Frontal cortex (tissue), 4 donors: ENCODE measurements around the gene OR2S2. TPM values are rescaled to one million over a fixed set of nuclear protein-coding genes. Genes with fewer than 3 reads are reported as not detected.
A peak's percentile ranks its signal among the peaks of the same experiment; 100 is the strongest.
"Not testable (repeated sequence)": the region's sequence is repeated elsewhere in the genome, so short reads cannot be mapped to it uniquely, and the experiment has no call there.

Experiments
- DNase-seq, 2 donors: peaks; one replicate each; pipeline ENCODE4 v3.0.0; 2012; ENCODE audit warnings: low spot score in 2 of 2
- FAIRE-seq: peaks from 2 replicates; lab custom pipeline; 2012; peaks lifted over from hg19 to GRCh38; lab: Jason Lieb, UNC
- total RNA-seq: library from RNA; depleted of rRNA; stranded (reverse); fragments of >200 nt; gene quantifications from one replicate; pipeline ENCODE4 v1.2.3, GENCODE V29; 2014
- donor health status: control.
- donor health status: control.
- donor health status: control.

The OR2S2 gene
- total RNA-seq, 1 donor from 2014 or later = not detected

DNA sequence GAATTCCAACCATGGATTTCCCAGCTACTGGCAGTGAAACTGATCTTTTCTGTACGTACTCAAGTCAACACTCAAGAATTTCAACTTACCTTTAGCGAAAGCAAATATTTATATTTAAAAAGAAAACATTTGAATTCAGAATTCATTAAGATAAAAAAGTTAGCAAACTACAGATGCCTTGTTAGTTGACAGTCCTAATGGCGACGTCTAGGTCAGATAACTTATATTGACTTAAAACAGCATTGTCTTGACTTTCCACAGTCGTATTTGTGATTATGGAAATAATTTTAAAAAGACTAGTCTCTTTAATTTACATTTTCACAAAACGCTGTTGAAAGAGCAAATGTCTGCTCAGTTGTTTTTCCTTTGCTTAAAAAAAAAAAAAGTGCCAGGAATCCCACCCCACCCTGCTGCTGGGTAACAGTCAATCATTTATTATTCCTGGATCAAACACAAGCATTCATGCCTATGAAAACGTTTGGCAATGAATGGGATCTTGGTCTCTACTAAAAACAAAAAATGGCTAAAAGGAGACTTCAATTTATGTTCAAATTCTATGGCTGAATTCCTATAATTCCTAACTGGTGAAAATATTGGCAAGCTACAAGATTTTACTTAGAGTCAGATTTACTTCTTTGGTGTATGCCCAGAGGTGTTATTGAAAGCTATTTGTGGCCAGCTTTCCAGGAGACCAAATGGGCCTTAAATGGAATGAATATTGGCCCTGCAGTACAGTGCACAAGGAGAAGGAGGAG, 22.0 kb downstream of the OR2S2 start:
- DNase-seq (no peak), FAIRE-seq (no peak)

DNA sequence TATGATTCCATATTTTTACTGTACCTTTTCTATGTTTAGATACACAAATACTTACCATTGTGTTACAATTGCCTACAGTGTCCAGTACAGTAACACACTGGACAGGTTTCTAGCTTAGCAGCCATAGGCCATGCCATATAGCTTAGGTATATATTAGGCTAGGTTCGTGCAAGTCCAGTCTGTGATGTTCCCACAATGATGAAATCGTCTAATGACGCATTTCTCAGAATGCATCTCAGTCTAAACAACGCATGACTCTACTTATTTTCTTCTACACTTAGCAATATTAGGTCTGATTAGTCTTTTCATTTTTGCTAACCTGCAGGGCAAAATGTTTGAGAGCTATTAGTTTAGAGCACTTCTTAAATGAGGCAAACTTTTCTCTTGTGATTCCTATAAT, 22.7 kb downstream of the OR2S2 start:
- DNase-seq (no peak), FAIRE-seq (no peak)

GRCh38 chr9:35934069-35934468, 23.9 kb downstream of the OR2S2 start:
- not testable (repeated sequence) for DNase-seq, FAIRE-seq

- no peak for DNase-seq
Measured at GRCh38 chr9:35933550-35934067, 24.3 kb downstream of the OR2S2 start.

DNA sequence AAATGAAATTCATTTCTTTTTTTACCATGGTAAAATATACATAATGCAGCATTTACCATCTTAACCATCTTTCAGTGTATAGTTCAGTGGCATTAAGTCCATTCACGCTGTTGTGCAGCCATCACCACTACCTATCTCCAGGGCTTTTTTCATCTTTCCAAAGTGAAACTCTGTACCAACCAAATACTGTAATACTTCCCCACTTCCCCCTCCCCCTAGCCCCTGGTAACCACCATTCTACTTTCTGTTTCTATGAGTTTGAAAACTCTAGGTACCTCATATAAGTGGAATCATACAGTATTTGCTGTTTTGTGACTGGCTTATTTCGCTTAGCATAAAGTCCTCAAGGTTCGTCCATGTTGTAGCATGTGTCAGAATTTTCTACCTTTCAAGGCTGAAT, 25.2 kb downstream of the OR2S2 start:
- no peak for DNase-seq
- no peak for FAIRE-seq

More at GRCh38 chr9:35933550-35934067, 24.3 kb downstream of the OR2S2 start:
- FAIRE-seq = no peak

GRCh38 chr9:35930989-35931388, 27.0 kb downstream of the OR2S2 start:
- DNase-seq = no peak

DNA sequence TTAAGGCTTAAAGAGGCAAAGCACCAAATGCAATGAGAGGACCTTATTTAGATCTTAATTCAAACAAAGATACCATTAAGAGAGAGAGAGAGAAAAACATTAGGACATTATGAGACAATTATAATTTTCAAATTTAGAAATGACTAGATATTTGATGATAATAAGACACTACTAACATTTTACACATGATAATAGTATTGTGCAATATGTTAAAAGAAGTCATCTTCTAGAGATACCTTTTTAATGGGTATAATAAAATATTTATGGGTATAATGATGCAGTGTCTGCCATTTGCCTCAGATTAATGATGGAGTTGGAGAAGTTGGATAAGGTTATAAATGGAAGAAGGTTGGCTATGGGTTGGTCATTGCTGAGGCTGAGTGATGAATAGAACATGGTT, 27.4 kb downstream of the OR2S2 start:
- DNase-seq (no peak), FAIRE-seq (no peak)

More at GRCh38 chr9:35930989-35931388, 27.0 kb downstream of the OR2S2 start:
- FAIRE-seq = no peak

- DNase-seq (no peak), FAIRE-seq (no peak)
Measured at GRCh38 chr9:35929453-35929718, 28.6 kb downstream of the OR2S2 start.

GRCh38 chr9:35928591-35929452, 29.1 kb downstream of the OR2S2 start:
- no peak for DNase-seq
- no peak for FAIRE-seq

- FAIRE-seq (no peak), DNase-seq (no peak)
Measured at GRCh38 chr9:35923927-35924763, 33.8 kb downstream of the OR2S2 start.

DNA sequence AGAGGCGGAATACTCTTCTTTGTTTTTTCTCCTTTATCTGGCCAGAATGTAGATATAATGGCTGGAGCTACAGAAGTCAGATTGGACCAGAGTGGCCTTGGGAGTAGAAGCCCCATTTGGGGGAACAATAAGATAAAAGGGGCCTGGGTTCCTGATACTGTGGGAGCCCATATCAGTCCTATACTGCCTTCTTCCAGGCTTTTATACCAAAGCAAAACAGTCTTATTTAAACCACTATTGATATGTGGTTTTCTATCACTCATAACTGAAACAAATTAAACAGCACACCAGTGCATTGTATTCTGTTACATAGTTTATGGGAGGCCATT, 34.4 kb downstream of the OR2S2 start:
- no peak for DNase-seq
- no peak for FAIRE-seq

- FAIRE-seq = no peak
- DNase-seq = no peak
Measured at GRCh38 chr9:35920051-35920620, 37.8 kb downstream of the OR2S2 start.

DNA sequence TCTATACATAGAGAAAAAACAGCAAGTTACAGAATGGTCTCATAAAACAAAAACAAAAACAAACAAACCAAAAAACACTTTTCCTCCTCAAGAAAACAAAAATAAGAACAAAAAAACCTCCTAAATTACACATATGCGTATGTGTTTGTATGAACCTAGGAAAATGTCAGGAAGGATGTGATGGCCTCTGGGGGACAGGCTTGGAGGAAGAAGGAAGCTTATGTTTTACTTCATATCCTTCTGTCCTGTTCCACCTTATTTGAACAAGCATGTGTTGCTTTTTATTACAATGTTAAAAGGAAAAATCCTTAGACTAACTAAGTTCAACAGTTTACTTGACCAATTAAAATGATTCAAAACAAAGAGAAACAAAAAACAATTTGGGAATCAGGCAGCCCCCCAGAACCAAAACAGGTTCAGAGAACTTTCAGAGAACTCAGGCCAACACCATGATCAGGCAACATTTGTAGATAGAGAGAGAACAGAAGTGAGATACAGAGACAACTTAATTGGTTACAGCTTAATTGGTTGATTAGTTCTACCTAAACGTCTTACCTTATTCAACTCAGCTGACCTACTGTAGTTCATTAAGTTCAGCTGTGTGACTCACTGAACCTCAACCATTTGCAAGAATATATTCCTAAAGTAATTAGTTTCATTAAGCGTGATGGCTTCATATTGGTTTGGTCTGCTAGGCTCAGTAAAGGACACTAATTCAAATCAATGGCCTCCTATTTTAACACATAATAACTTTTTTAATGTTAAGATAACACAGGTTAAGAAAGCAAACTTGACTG, 38.5 kb downstream of the OR2S2 start:
- FAIRE-seq (no peak), DNase-seq (no peak)

DNA sequence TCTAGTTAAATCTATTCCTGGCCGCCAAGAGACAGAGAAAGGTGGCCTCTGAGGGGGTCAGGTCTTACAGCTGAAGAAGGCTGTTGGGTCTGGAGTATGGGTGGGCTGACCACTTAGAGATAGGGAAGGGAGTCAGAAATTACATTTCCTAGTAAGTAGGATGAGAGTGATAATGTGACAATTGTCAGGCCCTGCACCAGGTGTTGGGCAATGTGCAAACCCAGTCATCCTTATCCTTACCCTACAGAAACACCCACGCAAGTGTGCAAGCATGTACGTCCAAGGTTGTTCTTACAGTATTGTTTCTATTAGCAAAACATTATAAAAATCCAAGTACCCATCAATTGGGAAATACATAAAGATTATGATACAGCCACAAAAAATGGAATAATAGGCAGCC, 39.2 kb downstream of the OR2S2 start:
- DNase-seq = no peak
- no peak for FAIRE-seq

- DNase-seq = no peak
- no peak for FAIRE-seq
Measured at GRCh38 chr9:35917261-35917660, 40.7 kb downstream of the OR2S2 start.

GRCh38 chr9:35915681-35916294, 42.2 kb downstream of the OR2S2 start:
- no peak for FAIRE-seq
- DNase-seq = no peak

- DNase-seq = no peak
Measured at GRCh38 chr9:35914301-35914807, 43.6 kb downstream of the OR2S2 start.

DNA sequence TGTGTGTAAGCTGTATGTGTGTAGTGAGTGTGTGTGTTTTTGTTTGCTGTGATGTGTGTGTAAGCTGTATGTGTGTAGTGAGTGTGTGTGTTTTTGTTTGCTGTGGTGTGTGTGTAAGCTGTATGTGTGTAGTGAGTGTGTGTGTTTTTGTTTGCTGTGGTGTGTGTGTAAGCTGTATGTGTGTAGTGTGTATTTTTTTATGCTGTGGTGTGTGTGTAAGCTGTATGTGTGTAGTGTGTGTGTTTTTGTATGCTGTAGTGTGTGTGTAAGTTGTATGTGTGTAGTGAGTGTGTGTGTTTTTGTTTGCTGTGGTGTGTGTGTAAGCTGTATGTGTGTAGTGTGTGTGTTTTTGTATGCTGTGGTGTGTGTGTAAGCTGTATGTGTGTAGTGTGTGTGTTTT, 44.5 kb downstream of the OR2S2 start:
- not testable (repeated sequence) for FAIRE-seq, DNase-seq

More at GRCh38 chr9:35914301-35914807, 43.6 kb downstream of the OR2S2 start:
- FAIRE-seq = peak; percentile 98
